HG02840 (cell line): ENCODE results near the gene RC3H2.

Experiments
- ATAC-seq: cut with Tn5 transposase; IDR thresholded peaks from one replicate; pipeline ENCODE4 v1.9.1; 2021; ENCODE audit warnings: mild to moderate bottlenecking, moderate library complexity, moderate number of reproducible peaks; ENCODE audit not compliant: unreplicated experiment, low FRiP score

The RC3H2 gene, protein sequence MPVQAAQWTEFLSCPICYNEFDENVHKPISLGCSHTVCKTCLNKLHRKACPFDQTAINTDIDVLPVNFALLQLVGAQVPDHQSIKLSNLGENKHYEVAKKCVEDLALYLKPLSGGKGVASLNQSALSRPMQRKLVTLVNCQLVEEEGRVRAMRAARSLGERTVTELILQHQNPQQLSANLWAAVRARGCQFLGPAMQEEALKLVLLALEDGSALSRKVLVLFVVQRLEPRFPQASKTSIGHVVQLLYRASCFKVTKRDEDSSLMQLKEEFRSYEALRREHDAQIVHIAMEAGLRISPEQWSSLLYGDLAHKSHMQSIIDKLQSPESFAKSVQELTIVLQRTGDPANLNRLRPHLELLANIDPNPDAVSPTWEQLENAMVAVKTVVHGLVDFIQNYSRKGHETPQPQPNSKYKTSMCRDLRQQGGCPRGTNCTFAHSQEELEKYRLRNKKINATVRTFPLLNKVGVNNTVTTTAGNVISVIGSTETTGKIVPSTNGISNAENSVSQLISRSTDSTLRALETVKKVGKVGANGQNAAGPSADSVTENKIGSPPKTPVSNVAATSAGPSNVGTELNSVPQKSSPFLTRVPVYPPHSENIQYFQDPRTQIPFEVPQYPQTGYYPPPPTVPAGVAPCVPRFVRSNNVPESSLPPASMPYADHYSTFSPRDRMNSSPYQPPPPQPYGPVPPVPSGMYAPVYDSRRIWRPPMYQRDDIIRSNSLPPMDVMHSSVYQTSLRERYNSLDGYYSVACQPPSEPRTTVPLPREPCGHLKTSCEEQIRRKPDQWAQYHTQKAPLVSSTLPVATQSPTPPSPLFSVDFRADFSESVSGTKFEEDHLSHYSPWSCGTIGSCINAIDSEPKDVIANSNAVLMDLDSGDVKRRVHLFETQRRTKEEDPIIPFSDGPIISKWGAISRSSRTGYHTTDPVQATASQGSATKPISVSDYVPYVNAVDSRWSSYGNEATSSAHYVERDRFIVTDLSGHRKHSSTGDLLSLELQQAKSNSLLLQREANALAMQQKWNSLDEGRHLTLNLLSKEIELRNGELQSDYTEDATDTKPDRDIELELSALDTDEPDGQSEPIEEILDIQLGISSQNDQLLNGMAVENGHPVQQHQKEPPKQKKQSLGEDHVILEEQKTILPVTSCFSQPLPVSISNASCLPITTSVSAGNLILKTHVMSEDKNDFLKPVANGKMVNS

DNA sequence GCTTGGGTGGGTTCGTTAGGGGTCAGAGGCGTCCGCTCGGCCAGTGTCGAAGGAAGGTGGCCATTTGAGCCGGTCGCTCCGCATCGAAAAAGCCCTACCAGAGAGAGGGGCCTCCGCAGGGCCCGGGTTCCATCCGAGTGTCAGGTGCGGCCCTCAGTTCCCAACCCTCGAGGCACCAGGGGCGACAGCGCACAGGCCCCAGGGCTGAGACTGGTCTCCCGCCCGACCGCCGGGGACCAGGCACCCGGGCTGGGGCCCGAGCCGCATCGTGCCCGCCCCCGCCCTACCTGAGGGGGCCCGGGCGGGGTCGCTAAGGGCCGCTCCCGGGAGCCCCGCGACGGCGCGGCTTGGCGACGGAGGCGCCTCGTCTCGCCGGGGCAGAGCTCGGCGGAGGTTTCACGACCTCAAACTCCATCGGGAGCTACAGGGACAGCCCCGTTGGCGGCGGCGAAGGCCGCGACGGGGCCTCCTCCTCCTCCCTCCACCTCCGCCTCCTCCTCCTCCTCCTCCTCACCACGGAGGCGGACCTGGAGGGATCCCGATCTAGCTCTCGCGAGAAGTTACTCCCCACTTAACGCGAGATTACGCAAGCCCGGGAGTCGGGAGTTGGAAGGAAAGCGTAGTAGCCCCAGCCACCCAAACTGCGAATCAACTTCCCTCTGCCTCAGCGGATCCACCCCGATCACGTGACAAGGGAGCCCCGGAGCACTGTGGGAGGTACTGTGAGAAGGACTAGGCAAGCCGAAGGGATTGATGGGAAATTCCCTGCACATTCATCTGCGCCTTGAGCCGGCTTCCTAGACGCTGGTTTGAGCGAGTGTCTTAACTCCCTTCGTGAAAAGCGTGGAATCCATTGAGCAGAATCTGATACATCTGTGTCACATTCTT is at the start of gene RC3H2:
Gene RC3H2, minus strand, starts transcription at position 537 of the 888 bp plus-strand sequence. CDS start 7,850 bp downstream, outside the sequence.
- peak; percentile 91 for ATAC-seq

DNA sequence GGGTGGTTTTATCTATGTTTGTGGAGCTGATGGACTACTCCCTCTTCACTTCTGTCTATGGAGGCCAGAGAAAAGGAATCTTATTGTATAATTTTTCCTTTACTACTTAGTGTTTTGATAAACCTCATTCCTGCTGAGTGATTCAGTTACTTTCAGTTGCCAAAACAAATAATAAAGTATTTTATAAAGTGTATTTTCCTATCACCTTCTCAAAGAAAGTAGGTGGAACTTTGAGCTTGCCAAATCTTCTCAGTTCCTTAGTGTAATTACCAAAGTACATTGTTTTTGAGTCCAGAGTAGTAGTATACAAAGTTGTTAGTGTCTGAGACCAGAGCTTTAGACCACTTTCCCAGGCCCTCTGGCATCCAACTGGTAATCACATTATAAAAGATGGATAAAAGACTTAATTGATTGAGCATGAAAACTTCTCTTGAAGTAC is 49.1 kb upstream of the RC3H2 start:
- ATAC-seq = no peak

DNA sequence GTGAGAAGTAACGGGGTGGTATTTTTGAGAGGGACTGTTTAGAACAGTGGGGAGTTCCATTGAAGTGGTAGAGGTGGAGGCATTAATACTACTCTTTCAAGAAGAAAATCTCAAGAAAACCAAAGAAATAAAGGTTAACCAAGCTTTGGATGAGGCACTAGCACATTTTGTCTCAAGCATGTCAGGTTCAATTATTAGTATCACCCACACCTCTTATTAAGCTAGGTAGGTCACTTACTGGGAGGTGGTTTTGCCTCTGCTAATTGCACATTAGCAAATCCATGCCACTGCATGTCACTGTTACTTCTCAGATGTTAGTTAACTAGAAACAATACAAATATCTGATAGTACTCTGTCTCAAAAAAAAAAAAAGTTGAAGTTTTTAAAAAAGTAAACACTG is 45.9 kb upstream of the RC3H2 start:
- no peak for ATAC-seq

DNA sequence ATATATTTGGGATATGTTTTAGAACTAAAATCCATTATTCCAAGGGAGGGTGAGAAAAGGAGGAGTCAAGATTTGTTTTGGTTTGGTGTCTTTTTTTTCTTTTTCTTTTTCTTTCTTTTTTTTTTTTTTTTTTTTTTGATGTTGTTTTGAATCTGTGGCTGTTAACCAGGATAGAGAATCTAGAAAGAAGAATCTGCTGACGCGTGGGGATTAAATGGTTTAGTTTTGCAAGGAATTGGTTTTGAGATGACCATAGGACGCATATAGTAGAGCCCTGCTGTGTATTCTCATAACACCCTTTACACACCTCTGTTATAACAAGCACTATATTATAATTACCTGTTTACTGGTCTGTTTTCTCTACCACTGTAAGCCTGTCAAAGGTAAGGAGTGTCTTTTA is 45.1 kb upstream of the RC3H2 start:
- ATAC-seq = no peak

DNA sequence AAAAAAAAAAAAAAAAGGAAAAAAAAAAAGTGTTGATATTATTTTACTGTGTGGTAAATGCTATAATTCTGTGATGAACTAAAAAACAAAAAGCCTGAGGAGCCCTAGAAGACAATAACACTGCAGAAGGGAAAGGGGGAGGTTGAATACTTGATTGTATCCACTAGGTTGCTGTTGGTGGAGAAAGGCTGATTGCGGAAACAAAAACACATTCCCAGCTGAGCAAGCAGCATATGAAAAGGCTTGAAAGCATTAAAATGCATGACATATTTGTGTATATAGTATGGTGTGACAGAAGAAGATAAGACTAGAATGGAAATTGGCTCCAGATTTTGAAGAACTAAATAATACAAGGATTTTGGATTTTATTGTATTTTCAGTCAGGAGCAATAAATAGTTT is 44.5 kb upstream of the RC3H2 start:
- no peak for ATAC-seq

DNA sequence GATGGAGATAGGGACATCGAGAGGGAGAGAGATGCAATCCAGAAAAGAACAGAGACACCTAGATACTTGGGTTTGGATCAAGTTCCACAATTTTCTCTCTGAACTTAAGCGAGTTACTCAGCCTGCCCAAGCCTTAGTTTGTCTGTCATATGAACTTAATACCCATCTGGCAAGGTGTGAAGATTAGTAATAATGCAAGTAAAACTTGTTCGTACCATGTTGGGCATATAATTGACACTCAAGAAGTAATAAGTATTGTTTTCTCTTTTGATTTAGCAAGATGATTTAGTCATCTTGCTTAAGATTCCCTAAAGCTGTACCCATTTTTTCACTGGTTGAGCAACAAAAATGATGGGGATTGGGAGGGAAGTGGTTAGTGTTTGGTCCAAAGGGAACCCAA is 43.2 kb upstream of the RC3H2 start:
- ATAC-seq = no peak

DNA sequence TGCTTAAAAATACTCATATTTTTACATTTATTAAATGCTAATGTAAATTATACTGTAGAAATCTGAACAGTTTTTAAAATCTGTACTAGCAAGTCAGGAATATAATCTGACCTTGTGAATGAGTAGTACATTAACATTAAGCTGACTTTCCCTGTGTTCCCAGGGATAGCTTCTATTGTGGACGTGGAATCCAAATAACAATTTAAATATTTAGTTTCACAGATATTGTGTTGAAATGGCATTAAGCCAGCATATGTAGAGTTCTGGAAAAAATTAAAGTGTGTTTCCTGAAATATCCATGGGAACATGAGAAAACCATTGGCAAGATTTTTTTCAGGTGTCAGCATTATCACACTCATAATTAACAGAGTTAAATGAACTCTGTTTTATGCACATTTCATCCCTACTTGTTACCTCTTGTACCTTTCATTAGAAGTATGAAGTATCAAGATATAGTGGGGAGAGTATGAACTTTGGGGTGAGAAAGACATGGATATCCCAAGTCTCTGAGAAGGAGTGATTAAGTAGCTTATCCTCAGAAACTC is 41.4 kb upstream of the RC3H2 start:
- no peak for ATAC-seq

DNA sequence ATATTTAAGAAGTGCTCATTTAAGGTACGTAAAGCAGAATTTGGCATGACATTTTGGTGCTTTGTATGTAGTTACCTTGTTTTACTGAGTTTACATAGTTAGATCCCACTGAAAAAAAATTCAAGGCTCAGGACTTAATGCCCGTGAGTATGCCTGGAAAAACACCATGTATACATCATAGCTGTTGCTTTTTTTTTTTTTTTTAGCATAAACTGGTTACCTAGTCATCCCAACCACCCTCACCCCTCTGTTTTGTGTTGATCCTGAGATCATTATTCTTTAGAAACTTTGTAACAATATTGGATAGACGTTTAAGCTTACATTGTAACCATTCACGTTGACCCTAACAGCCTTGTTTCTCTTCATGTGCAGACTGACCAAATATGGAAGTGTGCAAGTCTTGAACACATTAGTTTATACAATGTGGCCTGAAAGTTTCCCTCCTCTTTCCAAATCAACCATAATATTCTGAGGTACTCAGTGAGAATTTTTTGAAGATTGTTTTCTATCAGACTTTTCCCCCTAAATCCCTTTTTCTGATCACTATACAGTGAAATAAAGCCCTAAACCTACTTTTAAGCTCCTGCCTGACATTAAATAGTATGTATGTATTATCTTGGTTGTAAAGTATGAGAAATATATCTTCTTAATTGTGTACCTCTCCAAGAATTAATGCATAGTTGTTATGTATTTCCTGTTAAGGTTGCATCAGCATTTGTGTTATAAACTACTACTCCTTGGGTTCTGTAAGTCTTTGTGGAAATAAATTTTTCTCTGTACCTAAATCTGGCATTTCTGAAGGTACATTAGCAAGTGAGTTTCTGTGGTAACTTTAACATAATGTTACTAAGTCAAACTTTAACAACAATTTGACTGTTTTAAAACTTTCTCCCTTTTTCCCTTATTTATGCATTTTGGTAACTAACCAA is 40.1 kb upstream of the RC3H2 start:
- no peak for ATAC-seq

DNA sequence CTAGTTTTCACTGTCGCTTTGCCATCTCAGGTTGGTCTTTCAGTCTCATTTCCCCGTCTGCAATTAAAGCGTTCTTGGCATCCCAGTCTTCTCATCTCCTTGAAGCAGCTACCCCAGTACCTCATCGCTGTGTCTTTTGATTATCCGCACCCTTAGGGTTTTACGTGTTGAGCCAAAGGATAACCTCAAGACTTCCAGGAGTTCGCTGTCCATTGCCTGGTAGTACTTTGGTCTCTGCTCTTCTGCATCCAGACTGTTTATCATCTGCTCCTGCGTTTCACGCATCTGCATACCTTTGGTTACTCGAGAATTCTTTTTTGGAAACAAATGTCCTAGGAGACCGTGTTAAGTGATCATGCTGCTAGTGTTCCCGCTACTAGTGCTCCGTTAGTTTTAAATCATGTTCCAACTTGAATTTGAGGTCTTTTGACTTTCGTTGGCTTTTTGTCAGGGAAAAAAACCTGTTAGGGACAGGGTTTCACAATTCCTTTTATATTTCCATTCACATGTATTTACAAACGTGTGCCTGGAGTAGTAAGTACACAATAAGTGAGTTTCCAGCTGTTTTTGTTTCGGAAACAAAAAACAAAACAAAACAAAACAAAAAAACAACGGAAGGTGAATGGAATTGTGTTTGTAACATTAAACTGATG is 36.5 kb upstream of the RC3H2 start:
- ATAC-seq = no peak

DNA sequence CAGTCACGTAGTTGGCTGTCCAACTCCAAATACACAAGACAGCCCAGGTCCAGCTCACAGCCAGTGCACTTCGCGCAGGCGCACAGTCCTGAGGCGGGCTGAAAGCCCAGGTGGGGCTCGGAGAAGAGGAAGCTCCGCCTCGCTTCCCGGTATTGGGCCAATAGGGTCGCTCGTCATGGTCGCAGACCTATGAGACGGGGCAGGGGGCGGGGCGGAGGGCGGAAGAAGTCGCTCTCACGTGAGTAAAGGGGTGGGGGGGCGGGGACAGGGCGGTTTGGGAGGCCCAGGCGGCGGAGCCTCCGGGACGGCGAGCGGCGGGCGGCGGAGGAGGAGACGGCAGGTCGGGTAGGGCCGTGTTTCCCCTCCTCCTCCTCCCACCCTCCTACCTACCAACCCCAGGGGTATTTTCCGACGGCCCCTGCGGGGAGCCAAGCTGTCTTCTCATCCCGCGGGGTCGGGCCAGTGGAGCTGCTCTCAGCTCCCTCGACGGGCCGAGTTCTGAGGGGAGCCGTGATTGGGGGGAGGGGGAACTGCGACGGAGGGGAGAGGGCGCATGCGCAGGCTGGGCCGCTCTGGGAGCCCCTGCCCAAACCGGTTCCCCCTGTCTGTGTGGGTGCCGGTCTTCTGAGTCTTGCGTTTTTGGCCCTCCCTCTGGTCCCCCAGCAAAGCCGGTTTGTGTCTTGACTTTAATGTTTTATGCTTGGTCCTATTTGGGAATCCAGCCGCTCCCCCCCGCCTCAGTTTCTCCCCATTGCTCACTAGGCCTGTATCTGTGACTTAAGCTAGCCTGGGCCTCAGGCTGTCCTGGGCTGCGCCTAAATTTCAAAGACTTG is 35.8 kb upstream of the RC3H2 start, which contains the start of gene RABGAP1:
Gene RABGAP1, plus strand, starts transcription at position 272 of the 833 bp plus-strand sequence. CDS start 16,040 bp downstream, outside the sequence.
- ATAC-seq = peak; percentile 97

DNA sequence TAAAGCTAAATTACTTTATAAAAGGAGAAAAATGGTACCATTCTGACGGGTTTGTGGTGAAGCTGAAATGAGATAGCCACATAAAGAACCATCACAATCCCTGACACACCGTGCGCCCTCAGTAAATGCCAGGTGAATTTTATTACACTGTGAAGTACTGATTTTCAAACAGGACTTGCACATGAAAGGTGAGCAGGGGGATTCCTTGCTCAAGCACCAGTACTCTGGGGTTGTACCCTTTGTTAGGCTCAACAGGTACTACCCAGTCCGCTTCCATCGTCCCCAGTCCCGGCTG is 35.2 kb upstream of the RC3H2 start:
- no peak for ATAC-seq

DNA sequence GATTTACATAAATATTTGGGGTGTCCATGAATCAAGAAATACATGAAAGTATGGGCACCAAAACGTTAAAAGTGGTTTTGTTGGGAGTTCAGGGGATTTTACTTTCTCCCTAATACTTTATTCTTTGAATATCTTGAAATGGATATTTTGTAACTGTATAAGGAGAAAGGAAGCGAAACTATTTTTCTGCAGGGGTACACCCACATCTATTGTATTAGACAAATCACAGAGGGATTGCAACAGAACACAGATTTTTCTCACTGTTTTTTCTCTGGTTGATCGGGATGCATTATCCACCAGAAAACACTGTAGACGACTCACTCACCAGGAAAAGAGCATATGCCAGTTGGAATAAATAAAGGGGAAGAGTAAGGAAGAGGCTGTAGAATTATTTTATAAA is 34.4 kb upstream of the RC3H2 start:
- no peak for ATAC-seq

DNA sequence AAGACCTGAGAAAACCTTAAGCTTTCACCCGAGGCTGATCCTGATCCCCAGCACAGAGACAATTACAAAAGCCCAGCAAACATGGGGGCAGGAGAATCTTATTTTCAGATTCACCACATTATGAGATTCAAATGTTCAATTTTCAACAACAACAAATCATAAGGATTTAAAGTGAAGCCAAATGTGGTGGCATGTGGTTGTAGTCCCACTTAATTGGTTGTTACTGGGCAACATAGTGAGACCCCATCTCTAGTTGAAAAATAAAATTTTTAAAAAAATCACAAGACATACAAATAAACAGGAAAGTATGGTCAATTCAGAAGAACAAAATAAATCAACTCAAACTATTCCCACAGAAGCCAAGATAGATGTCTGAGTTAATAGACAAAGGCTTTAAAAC is 31.7 kb upstream of the RC3H2 start:
- no peak for ATAC-seq

DNA sequence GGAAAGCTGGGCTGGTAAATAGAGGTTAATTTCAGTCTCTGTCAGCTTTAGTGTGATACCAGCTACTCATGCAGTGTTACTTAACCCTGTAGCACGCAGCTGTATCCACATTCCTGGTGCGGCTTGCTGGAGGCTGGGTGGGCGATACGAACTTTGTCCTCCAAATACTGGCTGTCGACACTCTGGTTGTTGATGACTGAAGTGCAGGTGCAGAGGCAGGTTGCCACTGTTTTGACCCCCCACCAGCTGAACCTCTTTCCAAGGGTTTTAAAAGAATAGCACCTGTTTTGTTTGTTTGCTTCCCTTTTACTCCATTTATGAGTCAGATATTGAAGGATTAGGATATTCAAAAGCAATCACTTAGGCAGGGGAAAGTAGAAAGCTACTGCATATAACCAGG is 31.3 kb upstream of the RC3H2 start:
- ATAC-seq = no peak

DNA sequence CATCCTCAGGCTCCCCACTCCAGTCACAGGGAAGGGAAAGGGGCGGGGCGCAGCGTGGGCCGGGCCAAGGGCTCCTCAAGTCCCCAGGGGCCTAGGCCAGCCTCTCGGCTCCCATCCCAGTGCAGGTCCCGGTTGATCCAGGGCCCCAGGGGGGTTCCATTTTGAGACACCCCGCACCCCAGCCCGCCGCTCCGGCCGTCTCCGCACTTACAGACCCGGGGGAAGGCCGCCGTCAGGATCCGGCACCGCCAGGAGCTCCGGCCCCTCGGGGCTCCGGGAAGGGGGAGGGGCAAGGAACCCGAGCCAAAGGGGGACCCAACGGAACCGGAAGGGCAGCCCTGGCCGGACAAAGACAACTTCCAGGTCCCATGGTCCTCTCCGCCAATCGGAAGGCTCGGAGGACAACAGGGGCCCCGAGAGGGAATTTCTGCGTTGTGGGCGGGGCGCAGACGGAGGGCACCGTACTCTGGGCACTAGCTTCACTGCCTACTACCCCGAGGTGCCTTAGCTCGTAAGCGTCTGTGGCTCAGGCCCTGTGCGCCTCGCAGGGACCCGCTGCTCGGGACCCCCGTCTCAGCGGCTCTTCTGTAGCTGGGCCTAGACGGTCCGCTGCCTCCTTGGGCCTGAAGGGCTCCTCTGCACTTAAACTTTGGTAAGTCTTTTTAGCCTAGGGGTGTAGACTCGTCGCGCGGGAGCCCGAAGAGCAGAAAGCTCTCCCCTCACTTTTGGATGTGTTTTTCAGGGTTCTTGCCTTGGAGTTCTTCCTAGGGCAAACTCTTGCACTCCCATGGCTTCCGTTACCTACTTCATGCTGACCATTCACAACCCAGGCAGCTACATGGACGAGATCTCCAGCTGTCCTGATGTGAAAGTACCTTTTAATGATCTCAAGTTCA is 26.3 kb upstream of the RC3H2 start, which contains the start of gene ZBTB26:
Gene ZBTB26, minus strand, starts transcription at position 287 of the 896 bp plus-strand sequence. CDS start 11,578 bp downstream, outside the sequence.
- peak; percentile 94 for ATAC-seq
